ENCODE measurements around the gene CSNK1G2.

DNA sequence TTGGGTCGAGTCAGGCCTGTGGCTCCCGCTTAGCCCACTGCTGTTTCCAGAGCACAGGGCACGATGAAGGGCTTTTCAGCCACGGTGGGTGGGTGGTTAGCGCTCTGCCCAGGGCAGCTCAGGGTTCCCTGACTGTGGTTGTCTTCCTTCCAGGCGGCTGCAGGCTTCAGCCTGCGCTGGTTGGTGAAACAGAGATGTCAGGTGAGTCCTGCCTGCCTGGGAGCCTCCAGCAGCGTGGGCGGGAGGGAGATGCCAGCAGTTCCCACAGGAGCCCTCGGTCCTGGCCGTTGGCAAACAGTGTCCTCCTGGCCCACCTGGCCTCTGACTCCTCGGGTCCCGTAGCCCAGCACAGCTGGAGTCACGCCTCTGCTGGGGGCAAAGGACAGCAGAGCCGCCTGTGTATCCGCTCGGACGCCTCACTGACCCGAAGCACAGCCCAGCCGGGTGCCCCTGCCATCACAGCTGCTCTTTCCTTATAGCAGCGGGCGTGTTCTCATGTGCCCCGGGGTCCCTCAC, 26.1 kb upstream of the CSNK1G2 start:
- TF ChIP-seq POLR2AphosphoS5 (IDR thresholded peaks at IDR 0.05; ENCODE audit: borderline replicate concordance, low read depth, low read length) (no peak), EZH2 (IDR thresholded peaks at IDR 0.05) (no peak), FOXP2 (optimal IDR thresholded peaks at IDR 0.05; ENCODE audit: control extremely low read depth, extremely low read length, insufficient read depth) (no peak)

Measured in SK-N-MC (cell line).